HG03342 (cell line): ENCODE data around the gene CEP164.

Experiments
- ATAC-seq: cut with Tn5 transposase; IDR thresholded peaks from one replicate; pipeline ENCODE4 v1.9.1; 2021; ENCODE audit warnings: mild to moderate bottlenecking, moderate library complexity; ENCODE audit not compliant: unreplicated experiment

Gene CEP164

DNA sequence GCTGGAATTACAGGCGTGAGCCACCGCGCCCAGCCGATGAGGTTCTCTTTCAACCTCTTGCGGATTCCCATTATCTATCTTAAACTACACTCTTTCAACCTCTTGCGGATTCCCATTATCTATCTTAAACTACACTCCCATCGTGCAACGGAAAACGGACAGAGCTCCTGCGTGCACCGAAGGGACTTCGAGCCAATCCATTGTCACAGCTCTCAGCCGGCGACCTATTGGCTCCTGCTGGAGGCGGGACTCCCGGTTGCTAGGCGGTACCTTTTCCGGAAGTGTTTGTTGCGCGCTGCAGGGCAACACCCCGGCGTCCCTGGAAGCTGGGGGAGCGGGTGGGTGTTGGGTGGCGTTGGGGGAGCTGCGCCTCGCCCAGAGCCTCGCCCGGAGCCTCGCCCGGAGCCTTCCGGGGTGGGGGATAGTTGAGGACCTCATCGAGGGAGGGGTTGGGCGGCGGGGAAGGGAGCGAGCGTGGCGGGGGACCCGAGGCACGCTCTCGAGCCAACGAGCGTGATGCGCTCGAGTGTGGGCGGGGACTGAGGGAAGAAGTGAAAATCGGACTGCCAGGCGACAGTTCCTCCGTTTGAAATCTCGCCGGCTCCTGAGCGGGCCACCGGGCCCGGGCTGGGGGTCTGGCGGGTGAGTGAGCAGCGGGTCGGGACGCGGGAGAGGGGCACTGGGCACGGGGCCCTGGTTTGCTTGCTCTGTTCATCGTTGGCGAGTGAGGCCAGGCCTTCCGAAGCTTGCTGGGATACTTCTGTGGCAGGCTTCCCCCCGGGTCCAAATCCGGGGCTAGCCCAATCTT, at the start of gene CEP164:
Gene CEP164 (plus strand): TSS at position 288 of the 808 bp plus-strand sequence. CDS start 10,733 bp downstream, outside the sequence.
- peak; percentile 92 for ATAC-seq

DNA sequence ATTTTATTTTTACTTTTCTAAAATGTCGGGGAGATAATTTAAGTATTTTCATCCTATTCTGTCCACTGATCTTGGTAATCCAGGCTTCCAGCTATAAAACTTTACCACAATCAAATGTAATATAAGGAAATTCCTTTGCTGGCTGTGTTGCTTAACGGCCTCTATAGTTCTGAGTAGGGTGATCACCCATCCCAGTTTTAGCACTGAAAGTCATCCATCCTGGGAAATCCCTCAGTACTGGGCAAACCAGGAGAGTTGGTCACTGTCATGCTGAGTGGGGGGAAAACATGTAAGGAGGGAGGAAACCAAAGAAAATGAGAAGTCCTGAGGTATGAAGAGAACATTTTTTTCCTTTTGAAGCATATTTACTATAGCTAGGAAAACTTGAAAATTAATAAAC, 49.3 kb upstream of the CEP164 start:
- no peak for ATAC-seq

- ATAC-seq = no peak
Observed at GRCh38 chr11:117279711-117280376, 47.8 kb upstream of the CEP164 start.

DNA sequence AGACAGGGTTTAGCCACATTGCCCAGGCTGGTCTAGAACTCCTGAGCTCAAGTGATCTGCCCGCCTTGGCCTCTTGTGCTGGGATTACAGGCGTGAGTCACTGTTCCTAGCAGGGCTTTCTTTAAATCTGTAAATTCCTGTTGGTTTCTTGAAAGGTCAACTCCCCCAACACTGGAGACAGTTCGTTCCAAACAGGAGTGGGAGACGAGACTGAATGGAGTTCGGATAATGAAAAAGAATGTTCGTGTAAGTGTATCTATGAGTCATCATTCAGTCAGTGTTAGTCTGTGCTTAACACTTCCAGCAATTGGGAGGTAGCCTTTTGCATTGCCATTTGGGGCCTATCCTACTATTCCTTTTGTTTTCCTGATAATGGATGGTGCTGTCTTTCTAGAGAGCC, 46.5 kb upstream of the CEP164 start:
- ATAC-seq = no peak

- no peak for ATAC-seq
Observed at GRCh38 chr11:117281869-117282268, 45.8 kb upstream of the CEP164 start.

GRCh38 chr11:117282956-117283355, 44.7 kb upstream of the CEP164 start:
- ATAC-seq = no peak

DNA sequence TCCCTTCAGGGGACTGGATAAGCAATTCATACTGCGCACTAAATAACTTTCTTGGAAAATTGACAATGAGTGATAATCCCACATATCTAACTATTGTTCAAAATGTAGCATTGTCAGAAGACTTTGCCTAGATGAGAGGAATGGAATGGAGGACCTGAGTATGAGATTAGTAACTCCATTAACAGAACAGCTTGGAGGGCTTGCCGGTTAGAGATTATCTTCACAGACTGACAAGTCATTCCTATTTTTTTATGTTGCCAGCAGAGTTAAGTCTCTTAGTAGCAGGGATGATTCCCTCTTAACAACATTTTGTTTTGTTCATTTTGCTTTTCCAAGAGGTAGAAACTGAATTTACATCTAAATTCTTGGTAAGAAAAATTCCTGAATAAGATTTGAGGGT, 43.6 kb upstream of the CEP164 start:
- no peak for ATAC-seq

DNA sequence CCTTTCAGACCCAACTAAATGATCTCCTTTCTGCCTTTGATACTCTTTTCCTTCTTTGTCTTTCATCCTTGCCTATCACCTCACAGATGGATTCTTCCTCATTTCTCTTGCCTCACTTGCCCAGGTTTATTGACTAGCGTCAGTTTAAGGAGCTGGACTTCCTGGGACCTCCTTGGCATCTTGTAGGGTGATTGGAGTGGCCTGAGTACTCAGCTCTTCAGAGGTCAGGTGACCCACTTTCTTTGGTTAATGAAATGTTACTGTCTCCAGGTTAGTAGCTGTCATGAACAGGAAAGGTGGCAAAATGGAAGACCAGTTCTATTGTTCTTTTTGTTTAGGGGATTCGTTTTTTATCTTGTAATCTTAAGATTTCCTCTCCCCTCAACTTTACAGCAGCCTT, 41.1 kb upstream of the CEP164 start:
- no peak for ATAC-seq

- no peak for ATAC-seq
Observed at GRCh38 chr11:117287668-117288067, 40.0 kb upstream of the CEP164 start.

- ATAC-seq = no peak
Observed at GRCh38 chr11:117289795-117290194, 37.9 kb upstream of the CEP164 start.

DNA sequence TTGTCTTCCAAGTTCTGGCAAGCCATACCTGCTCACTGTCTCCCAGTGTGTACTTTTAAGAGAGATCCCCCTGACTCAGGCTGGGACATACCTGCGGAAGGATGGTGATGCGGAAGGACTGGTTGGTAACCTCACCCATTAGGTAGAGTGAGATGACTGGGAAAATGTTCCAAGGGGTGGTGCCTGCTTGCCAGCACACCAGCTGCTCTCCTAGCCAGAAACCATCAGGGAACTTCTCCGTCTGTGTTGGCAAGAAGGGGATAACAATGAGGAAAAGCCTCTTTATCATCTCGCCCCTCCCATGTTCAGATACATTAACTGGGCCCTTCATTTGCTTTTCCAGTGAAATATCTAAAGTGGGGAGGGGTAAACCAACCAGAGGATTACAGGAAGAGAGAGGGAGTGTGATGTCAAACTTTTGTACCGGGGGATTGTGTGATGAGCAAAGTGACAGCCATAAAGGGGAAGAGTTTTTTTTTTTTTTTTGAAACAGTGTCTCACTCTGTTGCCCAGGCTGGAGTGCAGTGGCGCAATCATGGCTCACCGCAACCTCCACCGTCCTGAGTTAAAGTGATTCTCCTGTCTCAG, 36.8 kb upstream of the CEP164 start, which contains the start of gene BACE1-AS:
Gene BACE1-AS (plus strand): TSS at position 538 of the 588 bp plus-strand sequence.
- no peak for ATAC-seq

- no peak for ATAC-seq
Observed at GRCh38 chr11:117292616-117293015, 35.0 kb upstream of the CEP164 start.

- ATAC-seq = no peak
Observed at GRCh38 chr11:117295438-117296137, 32.1 kb upstream of the CEP164 start.

- no peak for ATAC-seq
Observed at GRCh38 chr11:117296881-117297280, 30.8 kb upstream of the CEP164 start.

DNA sequence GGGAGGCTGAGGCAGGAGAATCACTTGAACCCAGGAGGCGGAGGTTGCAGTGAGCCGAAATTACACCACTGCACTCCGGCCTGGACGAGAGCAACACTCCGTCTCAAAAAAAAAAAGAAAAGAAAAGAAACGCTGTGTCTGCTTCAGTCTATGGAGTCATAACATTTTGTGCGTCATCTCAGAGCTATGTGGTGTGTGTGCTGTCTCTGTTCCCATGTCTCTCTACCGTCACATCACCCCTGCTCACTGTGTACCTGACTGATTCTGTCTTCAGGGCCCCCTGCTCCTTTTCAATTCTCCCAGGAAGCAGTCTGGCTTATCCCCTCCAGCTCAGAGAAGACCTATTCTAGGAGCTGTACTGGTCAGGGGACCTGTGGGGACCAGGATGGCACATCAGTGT, 29.5 kb upstream of the CEP164 start:
- no peak for ATAC-seq

- no peak for ATAC-seq
Observed at GRCh38 chr11:117299351-117300282, 28.0 kb upstream of the CEP164 start.

- no peak for ATAC-seq
Observed at GRCh38 chr11:117300283-117300663, 27.4 kb upstream of the CEP164 start.

- no peak for ATAC-seq
Observed at GRCh38 chr11:117300773-117301172, 26.9 kb upstream of the CEP164 start.

DNA sequence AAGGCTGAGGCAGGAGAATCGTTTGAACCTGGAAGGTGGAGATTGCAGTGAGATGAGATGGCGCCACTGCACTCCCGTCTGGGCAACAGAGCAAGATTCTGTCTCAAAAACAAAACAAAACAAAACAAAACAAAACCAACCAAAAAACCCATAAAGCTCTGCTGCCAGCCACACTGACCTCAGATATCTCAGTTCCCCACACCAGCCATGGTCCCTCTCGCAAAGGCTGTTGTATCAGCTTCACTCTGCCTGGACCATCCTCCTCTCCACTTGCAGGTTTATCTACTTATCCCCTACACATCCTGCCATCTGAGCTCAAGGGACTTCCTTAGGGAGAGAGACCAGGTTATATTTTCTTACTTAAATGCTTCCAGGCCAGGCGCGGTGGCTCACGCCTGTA, 25.4 kb upstream of the CEP164 start:
- no peak for ATAC-seq

- no peak for ATAC-seq
Observed at GRCh38 chr11:117303101-117303500, 24.6 kb upstream of the CEP164 start.
